GM18870 (cell line): ENCODE measurements around the gene COL4A2.

Source experiments
- ATAC-seq: cut with Tn5 transposase; IDR thresholded peaks from one replicate; pipeline ENCODE4 v1.9.1; 2021; ENCODE audit warnings: moderate library complexity; ENCODE audit not compliant: unreplicated experiment

The COL4A2 gene

DNA sequence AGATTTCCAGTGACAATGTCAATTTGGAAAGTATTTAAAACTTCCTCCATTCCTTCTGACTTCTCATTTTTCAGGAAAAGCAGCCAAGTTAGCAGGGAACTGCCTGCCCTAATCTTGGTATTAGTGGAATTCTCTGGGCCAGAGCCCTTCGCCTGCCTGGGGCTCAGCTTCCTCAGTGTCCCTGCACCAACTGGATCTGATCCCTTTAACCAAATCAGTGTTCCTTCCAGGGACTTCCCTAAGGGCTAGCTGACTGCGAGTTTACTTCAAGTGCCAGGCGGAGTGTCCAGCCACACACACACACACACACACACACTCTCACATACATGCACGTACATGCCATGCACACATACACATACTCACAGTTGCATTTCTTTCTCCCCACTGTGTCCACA lies 234.4 kb downstream of the COL4A2 start:
- no peak for ATAC-seq

DNA sequence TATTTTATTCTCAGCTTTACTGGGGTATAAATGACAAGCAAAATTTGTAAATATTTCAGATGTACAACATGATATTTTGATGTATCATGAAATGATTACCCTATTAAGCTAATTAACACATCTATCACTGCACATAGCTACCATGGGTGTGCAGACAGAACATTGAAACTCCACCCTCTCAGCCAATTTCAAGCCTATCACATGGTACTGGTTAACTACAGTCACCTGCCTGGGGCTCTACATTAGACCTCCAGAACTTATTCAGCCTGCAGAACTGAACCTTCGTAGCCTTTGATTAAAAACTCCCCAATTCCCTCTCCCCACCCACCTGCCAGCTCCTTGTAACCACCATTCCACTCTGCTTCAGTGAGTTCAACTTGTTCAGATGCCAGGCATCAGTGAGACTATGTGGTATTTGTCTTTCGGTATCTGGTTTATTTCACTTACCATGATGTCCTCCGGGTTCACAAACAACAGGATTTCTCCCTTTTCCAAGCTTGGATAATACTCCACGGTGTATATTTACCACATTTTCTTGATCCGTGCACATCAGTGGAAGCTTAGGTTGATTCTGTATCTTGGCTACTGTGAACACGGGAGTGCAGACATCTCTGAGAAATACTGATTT lies 235.2 kb downstream of the COL4A2 start:
- no peak for ATAC-seq

DNA sequence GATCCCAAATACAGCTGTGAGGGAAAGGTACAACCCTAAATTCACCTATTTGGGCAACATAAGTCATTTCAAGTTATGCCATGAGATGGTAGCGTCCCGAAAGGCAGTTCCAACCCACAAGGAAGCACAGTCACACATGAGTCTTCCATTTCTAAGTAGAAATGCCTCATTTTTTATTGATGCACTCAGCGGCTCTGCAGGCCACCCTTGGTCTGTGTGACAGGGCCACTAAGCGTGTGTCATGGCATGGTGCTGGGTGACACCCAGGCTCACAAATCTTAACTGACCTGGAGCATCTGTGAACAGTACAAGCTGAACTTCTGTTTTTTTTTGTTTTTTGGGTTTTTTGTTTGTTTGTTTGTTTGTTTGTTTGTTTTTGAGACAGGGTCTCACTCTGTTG lies 239.3 kb downstream of the COL4A2 start:
- no peak for ATAC-seq

DNA sequence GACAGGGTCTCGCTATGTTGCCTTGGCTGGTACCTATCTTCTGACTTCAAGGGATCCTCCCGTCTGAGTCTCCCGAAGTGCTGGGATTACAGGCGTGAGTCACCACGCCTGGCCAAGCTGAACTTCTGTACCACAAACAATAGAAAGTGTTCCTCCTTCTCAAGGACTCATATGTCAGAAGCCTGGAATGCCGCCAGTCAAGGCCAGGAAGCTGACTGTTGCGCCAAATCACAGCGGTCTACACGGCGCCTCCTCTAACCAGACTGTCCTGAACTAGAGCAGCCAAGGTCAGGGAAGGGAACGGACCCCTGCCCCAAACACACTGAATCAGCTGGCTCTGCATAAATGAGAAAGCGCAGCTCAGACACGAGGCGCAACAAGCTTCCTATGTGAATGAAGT lies 239.8 kb downstream of the COL4A2 start:
- no peak for ATAC-seq

DNA sequence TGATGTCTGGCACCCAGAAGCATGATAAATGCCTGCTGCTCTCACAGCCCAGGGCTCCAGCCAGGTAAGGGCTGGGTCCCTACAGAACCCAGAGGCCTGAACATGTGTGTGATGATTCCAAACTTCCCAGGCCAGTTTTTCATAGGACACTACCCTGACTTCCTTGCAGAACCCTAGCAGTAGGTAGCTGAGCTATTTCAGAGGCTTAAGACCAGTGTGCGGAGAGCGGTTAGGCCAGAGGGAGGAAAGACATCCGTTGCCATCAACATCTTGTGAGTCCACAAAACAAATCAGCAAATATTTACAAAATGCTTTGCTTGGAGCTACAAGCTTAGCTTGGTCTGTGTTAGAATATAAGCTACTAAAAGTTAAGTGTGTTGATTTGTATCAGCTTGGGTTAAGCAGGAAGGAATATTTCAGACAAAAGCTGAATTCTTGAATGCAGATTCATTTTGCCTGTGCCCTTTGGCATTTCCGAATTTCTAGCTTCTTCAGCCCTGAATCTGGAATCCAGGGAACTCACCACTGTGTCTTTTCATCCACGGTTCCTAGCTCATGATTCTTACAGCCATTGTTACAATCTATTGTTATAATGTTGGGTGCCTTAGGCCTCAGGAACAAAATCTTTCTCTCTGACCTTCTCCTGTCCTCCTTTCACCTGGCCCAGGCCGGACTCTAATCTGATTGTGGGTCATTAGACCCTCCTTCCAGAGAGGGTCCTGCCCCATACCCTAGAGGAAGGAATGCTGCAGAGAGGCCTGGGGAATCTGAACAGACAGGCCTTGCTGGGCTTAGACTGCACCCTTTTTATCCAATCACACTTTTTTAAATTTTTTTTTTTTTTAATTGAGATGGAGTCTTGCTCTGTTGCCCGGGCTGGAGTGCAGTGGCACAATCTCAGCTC lies 242.1 kb downstream of the COL4A2 start:
- no peak for ATAC-seq

DNA sequence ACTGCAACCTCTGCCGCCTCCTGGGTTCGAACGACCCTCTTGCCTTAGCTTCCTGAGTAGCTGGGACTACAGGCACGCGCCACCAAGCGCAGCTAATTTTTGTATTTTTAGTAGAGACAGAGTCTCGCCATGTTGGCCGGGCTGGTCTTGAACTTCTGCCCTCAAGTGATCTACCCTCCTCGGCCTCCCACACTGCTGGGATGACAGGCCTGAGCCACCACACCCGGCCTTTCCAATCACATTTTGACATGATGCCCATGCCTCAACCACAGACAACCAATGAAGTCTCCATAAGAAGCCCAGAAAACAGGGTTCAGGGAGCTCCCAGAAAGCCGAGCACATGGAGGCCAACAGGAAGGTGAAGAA lies 242.7 kb downstream of the COL4A2 start:
- no peak for ATAC-seq

DNA sequence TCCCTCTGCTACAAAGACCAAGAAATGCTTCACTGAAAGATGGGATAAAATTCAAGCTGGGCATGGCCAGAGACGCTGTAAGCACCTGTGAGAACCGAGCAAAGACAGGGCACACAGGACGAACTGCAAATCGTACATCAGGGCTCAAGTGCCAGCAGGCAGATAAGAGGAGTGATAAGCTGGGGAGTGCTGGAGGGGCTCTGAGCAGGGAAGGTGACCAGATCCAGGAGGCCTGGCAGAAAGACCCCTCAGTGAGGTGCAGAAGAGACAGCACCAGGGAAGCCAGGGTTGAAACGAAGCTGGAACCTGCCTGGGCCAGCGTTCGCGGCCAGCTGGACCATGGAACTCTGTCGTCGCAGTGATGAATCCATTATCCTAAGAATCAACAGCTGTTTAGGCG lies 244.2 kb downstream of the COL4A2 start:
- no peak for ATAC-seq

DNA sequence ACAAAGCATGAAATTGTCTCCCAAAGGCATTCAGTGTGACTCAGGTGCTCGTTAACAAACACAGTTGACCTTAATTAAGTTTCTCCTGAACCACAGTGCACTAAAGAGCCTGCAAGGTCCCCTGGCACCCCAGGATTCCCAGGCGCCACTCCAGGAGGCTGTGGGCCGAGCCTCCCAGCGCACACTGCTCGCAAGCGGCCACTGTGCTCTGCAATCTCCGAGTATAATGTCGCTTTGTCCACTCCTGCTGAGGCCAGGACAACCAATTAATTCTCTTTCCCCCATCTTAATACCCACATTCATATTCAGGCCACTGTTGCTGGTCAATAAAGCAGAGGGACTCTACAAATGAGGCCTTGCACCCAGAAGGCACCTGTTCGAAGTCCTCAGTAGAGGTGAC lies 245.7 kb downstream of the COL4A2 start:
- no peak for ATAC-seq

DNA sequence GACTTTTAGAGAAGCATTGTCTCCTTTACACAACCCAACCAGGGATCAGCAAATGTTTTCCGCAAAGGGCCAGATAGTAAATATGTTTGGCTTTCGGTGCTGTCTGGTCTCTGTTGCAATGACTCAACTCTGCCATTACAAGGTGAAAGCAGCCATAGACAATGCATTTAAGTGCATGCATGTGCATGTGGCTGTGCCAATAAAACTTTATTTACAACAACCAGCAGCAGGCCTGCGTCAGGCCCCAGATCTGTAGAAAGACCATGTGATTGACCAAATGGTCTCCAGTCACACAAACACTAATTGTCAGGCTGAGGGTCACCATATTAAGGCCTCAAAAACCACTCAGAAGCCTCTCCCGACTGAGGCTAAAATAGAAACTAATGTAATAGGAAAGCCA lies 246.3 kb downstream of the COL4A2 start:
- ATAC-seq: no peak

DNA sequence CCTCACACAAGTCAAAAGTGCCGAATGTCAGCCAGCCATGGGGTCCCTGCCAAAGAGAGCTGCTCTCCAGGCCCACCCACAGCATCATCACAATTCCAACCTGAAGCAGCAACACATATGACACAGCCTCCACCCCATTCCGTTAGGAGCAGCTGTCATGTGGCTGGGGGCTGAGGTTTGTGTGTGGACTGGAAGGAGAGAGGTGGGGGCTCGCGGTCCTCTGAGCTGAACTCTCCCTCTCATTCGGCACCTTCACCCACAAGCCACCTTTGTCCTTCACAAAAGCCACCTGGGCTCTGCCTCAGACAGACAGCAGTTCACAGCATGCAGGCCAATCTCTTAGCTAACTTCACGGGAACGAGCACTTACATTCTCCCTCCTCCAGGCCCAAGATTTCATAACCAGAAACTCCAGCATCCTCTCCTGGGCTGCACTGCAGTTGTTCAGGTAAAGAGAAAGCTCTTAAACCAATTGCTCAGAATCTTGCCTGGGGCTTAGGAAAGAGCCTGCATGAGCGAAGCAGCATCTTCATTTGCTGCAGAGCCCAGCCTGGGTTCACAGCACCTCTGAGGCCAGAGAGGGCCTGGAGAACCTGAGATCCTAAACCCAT lies 247.2 kb downstream of the COL4A2 start:
- no peak for ATAC-seq

DNA sequence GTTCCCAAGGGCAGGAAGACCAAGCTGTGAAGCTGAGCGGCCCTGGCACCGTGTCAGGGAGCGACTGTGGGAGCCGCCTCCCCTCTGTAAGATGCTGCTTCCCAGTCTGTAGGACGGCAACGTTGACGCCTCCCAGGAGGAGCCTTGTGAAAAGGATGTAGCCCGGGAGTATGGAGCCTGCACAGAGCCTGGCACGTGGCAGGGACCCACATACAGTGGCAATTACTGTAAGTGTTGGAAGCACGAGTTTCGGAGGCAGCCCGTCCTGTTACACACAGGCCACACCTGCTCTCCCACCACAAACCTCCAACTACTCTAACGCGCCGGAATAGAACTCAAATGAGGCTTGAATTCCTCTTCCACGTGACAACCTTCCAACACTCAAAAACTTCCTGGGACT lies 247.9 kb downstream of the COL4A2 start:
- no peak for ATAC-seq

DNA sequence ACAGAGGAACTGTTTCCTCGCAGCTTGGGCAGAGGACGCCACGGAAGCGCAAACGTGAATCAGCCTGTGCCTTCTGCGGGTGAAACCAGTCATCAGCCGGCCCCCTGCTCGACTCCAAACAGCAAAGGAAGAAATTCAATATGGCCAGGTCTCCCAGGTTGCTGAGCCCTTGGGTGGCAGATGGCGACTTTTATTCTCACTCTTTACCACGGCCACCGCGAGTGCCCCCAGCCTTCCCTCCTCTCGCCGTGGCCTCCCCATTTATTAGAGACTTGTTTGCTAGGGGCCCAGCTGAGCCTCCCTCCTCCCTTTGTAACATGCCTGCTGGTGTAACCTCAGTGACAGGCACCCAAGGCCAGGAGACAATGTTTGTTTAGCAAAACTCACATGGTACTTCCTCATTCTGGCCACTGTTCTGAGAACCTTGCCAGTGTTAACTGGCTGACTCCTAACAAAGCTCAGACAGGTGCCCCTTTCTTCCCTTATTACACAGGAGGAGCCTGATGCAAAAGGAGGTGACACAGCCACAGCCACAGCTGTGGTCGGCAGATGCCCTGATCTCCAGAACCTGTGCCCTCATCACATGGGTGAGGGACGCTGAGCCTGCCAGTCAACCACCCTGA lies 248.6 kb downstream of the COL4A2 start:
- ATAC-seq: peak; percentile 47

DNA sequence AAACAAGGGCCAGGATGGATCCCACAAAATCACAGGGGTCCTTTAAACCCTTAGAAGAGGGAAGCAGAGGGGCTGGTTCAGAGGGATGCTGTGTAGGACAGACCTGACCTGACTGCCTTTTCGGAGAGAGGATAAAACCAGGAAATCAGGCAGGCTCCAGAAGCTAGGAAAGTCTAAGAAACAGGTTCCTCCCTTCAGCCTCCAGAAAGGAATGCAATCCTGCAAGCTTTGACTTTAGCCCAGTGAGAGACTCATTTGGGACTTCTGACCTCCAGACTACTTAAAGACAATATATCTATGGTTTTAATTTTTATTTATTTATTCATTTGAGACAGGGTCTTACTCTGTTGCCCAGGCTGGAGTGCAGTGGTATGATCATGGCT lies 249.1 kb downstream of the COL4A2 start:
- no peak for ATAC-seq

DNA sequence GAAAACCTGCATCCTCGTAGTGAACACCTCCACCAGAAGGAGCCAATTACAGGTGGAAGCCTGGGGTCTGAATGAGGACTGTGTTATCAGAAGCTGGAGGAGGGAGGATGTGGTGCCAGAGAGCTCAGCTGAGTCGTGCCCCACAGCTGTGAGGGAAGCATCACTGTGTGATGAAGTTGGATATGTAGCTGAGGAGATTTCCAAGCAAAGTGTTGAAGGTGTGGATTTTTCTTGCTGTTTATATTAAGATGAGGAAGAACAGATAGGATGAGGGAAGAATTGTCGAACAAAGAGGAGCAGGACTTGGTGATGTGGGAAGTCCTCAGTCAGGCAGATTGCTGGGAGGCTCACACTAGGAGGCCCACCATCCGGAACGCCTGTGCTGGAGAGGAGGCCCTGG lies 250.0 kb downstream of the COL4A2 start:
- ATAC-seq: no peak

DNA sequence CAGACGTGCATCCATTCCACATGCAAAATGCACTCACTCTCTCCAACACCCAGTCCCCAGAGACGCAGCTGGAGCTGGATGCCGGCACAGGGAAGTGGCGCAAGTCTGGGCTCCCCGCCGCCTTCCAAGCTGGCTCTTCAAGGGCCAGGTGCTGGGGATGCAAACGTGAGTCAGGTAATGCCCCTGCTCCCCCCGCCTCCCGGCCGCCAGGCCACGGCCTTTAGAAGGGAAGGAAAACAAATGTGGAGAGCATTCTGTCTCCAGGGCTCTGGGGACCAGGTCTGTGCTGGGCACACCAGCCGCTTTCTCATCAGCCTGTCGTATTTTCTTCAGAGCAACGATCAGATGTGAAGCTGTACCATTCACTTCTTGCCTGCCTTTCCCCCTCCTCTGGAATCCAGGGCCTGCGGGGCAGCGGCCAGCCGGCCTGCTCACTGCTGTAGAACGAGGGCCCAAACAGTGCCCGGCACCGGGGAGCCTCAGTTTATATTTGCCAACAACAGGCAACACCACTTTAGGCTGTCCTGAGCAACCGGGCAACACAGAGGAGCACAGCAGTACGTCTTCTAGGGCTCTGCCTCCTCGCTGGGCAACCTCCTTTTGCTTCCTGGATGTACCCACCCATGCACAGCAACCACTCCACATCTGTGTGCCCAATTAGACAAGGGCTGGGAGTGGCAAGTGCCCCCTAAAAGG lies 250.7 kb downstream of the COL4A2 start:
- ATAC-seq: no peak

DNA sequence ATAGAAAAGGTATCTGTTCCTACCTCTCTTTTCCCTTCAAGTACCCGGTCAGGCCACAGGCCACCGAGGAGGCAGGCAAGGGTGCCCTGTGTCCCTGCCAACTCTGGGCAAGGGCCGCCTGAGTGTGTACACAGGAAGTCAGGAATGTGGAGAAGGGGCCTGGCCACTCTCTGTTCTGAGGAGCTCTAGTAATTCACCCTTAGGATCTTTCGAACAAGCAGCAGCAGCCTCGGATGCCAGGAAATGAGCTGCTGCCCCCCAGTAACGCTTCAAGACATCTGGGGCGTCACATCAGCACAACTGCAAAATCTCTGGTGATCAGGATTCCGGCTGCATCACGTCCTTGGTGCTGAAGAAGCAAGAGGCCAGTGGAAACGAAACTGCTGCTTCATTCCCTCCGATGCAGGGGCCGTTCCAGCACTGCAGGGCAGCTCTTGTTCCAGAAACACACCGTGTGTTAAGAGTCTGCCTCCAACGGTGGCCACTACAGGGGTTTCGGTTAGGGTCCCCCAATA lies 252.4 kb downstream of the COL4A2 start:
- no peak for ATAC-seq

DNA sequence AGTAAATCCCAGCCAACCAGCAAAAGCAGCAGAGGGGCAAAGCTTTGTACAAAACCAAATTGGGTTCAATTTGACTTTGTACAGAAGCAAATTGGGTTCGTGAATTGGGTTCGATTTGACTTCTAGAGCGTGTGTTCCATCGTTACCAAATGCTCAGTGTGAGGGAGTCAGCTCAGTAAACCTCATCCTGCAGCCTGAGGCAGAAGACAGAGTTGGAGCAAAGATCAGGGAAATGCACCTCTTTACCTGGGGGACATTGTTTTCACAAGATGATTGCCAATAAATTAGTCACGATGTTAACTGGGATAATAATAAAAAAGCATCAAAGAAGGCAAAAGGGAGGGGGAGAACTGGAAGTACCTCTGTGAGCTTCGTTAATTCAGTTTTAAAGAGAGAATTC lies 252.9 kb downstream of the COL4A2 start:
- ATAC-seq: no peak

DNA sequence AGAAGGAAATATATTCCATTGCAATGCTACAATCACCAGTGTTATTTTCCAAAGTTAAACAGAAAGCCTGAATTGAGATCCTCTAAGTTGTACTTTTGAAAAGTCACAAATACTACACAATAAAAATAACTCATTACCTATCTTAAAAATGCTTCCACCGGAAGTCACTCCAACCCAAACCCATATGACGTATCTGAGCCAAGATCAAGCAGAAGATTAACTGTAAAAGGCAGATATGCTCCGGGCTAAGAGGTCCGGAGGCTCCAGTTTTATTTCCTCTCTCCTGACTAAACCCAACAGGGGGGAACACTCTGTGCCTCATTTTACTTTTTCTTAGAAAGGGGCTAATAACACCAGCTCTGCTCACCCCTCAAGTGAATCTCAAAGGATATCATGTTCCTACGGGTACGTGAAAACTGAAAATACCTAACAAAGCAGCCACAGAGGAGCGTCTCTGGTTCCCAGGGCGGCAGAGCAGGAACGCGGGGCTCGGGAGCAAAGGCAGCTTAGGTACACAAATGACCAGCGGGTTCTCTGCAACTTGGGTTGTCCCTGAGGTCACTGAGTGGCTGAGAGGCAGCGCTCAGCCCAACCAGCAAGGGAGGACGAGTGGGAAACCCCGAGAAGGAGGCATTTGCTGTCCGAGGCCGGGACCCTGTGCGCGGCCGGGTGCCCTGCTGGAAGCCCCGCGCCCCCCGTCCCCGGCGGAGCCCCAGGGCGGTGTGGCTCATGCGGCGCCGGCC lies 253.7 kb downstream of the COL4A2 start:
- peak; percentile 15 for ATAC-seq

DNA sequence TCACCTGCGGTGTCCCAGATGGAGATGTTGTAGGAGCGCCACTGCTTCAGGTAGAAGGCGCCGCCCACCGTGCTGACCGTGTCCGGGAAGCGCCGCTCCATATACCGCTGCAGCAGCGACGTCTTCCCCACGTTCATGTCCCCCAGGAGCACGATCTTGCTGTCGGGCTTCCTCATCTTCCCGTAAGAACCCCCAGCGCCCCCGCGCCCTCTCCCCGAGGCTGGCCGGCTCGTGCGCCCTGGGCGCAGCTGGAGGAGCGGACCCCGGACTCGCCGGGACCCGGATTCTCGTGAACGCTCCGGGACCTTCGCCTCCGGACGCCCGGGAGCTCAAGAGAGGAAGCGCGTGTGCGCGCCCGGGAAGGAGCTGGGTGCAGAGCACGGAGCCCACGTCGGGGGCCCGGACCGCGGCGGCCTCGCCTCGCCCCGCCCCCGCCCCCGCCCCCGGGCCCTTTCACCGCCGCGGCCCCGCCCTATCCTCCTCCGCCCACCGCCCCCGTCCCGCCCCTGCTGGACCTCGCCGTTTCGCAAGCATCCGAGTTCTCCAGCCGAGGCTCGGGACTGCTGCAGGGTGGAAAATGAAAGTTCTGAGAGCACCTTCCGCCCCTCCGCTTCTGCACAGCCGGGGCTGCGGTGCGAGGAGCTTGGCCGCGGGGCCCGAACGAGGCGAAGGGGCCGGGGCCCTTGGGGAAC lies 254.4 kb downstream of the COL4A2 start, which contains the start of gene RAB20:
TSS of gene RAB20 (minus strand) at position 379 of the 692 bp plus-strand sequence. CDS start at position 176, 203 bp downstream.
- ATAC-seq: peak; percentile 74
